Measurements from ENCODE around the gene LACRT.
"Not testable (repeated sequence)": the region's sequence is repeated elsewhere in the genome, so short reads cannot be mapped to it uniquely, and the experiment has no call there.

LACRT gene

GRCh38 chr12:54634795-54635194, at the start of gene LACRT:
Gene LACRT (minus strand): TSS chr12:54634895. CDS start chr12:54634841, 54 bp downstream.
- no peak for DNase-seq

- DNase-seq: no peak
These were observed 48.7 kb upstream of the LACRT start for GRCh38 chr12:54683398-54683797.

GRCh38 chr12:54682674-54683073, 48.0 kb upstream of the LACRT start:
- DNase-seq: no peak

GRCh38 chr12:54680374-54680773, 45.7 kb upstream of the LACRT start:
- DNase-seq: no peak

GRCh38 chr12:54678131-54678530, 43.4 kb upstream of the LACRT start:
- no peak for DNase-seq

GRCh38 chr12:54667945-54668344, 33.2 kb upstream of the LACRT start:
- DNase-seq: no peak

GRCh38 chr12:54666008-54666407, 31.3 kb upstream of the LACRT start:
- no peak for DNase-seq

- not testable (repeated sequence) for DNase-seq
These were observed 30.4 kb upstream of the LACRT start for GRCh38 chr12:54665022-54665635.

- no peak for DNase-seq
These were observed 28.9 kb upstream of the LACRT start for GRCh38 chr12:54663603-54664002.

- no peak for DNase-seq
These were observed 27.3 kb upstream of the LACRT start for GRCh38 chr12:54662026-54662425.

GRCh38 chr12:54661048-54661447, 26.4 kb upstream of the LACRT start:
- DNase-seq: no peak

- DNase-seq: no peak
These were observed 25.7 kb upstream of the LACRT start for GRCh38 chr12:54660320-54660962.

- no peak for DNase-seq
These were observed 23.9 kb upstream of the LACRT start for GRCh38 chr12:54658306-54659264.

GRCh38 chr12:54657105-54657607, 22.5 kb upstream of the LACRT start:
- DNase-seq: no peak

GRCh38 chr12:54654926-54655325, 20.2 kb upstream of the LACRT start:
- DNase-seq: no peak

- DNase-seq: no peak
These were observed 18.3 kb upstream of the LACRT start for GRCh38 chr12:54653025-54653424.

- no peak for DNase-seq
These were observed 16.2 kb upstream of the LACRT start for GRCh38 chr12:54650889-54651288.

GRCh38 chr12:54650409-54650808, 15.7 kb upstream of the LACRT start:
- DNase-seq: no peak

GRCh38 chr12:54649825-54650224, 15.1 kb upstream of the LACRT start:
- no peak for DNase-seq

- DNase-seq: no peak
These were observed 13.6 kb upstream of the LACRT start, which contains the start of gene DCD for GRCh38 chr12:54648265-54648664. Gene DCD (minus strand): TSS chr12:54648365. CDS start chr12:54648303, 62 bp downstream.

GRCh38 chr12:54641554-54641953, 6.9 kb upstream of the LACRT start:
- no peak for DNase-seq

GRCh38 chr12:54641089-54641488, 6.4 kb upstream of the LACRT start:
- no peak for DNase-seq

GRCh38 chr12:54639112-54639511, 4.4 kb upstream of the LACRT start:
- not testable (repeated sequence) for DNase-seq

Data from NCI-H2081 treated with DMSO at 0.1 percent for 48 hours (cell line).